ENCODE results near the gene BBS12. TPM values are rescaled to one million over a fixed set of nuclear protein-coding genes. Genes with fewer than 3 reads are reported as not detected.

Gene BBS12
- total RNA-seq, result 1 to 10 TPM; 1.6 to 2.2 TPM

GRCh38 chr4:122732329-122733026, at the start of gene BBS12:
Gene BBS12 (plus strand): TSS chr4:122732704. CDS start chr4:122741893, 9,189 bp downstream.
- Mint-ChIP-seq H3K27ac (peak within 1 kb of the TSS; percentile 90), H3K4me1 (no peaks in the 10 kb centered on the region), H3K27me3 (no peaks in the 10 kb centered on the region), H3K36me3 (ENCODE audit: low read depth) (no peaks in the 10 kb centered on the region), H3K4me3 (peak within 1 kb of the TSS; percentile 88), H3K9me3 (no peaks in the 10 kb centered on the region)
- ATAC-seq (replicated peaks), result peak; percentile 98

DNA sequence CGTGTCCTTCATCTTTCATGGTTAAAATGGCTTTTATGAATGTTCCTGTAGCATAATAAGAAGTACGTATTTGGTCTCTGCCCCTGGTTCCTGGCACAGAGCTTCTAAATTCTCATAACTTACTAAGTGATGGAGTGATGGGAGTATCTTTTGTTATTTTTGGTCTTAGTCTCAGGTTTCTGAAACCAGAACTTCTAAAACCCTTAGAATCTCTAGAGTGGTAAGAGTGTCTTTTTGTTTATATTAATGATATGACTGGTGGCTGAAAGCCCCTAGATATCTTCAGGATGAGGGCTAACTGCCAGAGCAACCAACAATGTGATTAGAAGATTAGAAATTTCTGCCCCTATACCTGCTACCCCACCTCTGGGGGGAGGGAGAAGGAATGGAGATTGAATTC, 45.8 kb upstream of the BBS12 start:
- H3K4me1 Mint-ChIP-seq, result peaks cover 20% of the 10 kb centered on the region

GRCh38 chr4:122687531-122688061, 44.9 kb upstream of the BBS12 start:
- H3K27me3 Mint-ChIP-seq, result peaks cover 3% of the 10 kb centered on the region
- ATAC-seq (replicated peaks), result peak; percentile 40

More for the DNA sequence above, 45.8 kb upstream of the BBS12 start:
- no peaks in the 10 kb centered on the region for H3K36me3 Mint-ChIP-seq (ENCODE audit: low read depth)
- ATAC-seq (replicated peaks), result no peak
- H3K4me3 Mint-ChIP-seq, result no peak overlapping the region
- no peaks in the 10 kb centered on the region for H3K27me3 Mint-ChIP-seq
- no peak overlapping the region for H3K27ac Mint-ChIP-seq
- H3K9me3 Mint-ChIP-seq, result peaks cover 4% of the 10 kb centered on the region

GRCh38 chr4:122688529-122689140, 43.9 kb upstream of the BBS12 start:
- Mint-ChIP-seq H3K27me3 (peaks cover 4% of the 10 kb centered on the region), H3K4me3 (peak overlapping the region; percentile 52), H3K4me1 (peaks cover 20% of the 10 kb centered on the region), H3K36me3 (ENCODE audit: low read depth) (no peaks in the 10 kb centered on the region), H3K9me3 (no peaks in the 10 kb centered on the region), H3K27ac (peak overlapping the region; percentile 31)
- no peak for ATAC-seq (replicated peaks)

More at GRCh38 chr4:122687531-122688061, 44.9 kb upstream of the BBS12 start:
- peaks cover 20% of the 10 kb centered on the region for H3K4me1 Mint-ChIP-seq
- H3K4me3 Mint-ChIP-seq, result peak overlapping the region; percentile 52
- peak overlapping the region; percentile 12 for H3K27ac Mint-ChIP-seq
- peaks cover 4% of the 10 kb centered on the region for H3K9me3 Mint-ChIP-seq
- no peaks in the 10 kb centered on the region for H3K36me3 Mint-ChIP-seq (ENCODE audit: low read depth)

DNA sequence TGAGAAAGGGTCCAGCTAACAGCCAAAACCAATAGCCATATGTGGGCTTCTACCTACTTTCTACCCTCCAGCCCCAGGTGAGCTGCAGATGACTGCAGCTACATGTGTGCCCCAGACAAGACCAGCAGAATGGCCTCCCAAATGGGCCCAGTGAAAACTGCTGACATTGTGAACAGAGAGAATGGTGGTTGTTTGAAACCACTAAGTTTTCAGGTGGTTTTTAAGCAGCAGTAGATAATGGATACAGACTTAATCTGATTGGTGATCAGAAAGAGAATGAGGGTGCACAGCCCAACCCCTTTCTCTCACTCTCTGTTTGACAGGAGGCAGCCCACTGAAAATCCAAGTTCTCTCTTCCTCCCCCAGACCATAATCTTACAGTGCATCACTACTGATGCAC, 42.5 kb upstream of the BBS12 start:
- Mint-ChIP-seq H3K27ac (no peak overlapping the region), H3K9me3 (no peaks in the 10 kb centered on the region), H3K4me3 (peak overlapping the region; percentile 52), H3K36me3 (ENCODE audit: low read depth) (no peaks in the 10 kb centered on the region), H3K27me3 (peaks cover 12% of the 10 kb centered on the region), H3K4me1 (peaks cover 20% of the 10 kb centered on the region)
- ATAC-seq (replicated peaks), result peak; percentile 89

DNA sequence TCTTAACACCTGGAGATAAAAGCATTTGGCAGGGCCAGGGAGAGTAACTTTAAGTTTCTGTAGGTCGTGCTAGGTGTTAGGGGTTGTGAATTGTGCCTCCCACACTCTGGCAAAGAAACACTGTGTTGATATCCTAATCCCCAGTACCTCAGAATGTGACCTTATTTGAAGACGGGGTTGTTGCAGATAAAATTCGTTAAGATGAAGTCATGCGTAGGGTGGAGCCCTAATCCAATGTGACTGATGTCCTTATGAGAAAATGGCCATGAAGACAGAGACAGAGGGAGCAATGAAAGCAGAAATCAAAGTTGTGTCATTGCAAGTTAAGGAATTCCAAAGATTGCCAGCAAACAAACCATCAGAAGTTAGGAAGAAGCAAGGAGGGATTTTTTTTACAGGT, 40.5 kb upstream of the BBS12 start:
- Mint-ChIP-seq H3K4me3 (no peak overlapping the region), H3K27ac (no peak overlapping the region), H3K9me3 (no peaks in the 10 kb centered on the region), H3K27me3 (peaks cover 16% of the 10 kb centered on the region), H3K4me1 (peaks cover 20% of the 10 kb centered on the region), H3K36me3 (ENCODE audit: low read depth) (no peaks in the 10 kb centered on the region)
- ATAC-seq (replicated peaks), result no peak

DNA sequence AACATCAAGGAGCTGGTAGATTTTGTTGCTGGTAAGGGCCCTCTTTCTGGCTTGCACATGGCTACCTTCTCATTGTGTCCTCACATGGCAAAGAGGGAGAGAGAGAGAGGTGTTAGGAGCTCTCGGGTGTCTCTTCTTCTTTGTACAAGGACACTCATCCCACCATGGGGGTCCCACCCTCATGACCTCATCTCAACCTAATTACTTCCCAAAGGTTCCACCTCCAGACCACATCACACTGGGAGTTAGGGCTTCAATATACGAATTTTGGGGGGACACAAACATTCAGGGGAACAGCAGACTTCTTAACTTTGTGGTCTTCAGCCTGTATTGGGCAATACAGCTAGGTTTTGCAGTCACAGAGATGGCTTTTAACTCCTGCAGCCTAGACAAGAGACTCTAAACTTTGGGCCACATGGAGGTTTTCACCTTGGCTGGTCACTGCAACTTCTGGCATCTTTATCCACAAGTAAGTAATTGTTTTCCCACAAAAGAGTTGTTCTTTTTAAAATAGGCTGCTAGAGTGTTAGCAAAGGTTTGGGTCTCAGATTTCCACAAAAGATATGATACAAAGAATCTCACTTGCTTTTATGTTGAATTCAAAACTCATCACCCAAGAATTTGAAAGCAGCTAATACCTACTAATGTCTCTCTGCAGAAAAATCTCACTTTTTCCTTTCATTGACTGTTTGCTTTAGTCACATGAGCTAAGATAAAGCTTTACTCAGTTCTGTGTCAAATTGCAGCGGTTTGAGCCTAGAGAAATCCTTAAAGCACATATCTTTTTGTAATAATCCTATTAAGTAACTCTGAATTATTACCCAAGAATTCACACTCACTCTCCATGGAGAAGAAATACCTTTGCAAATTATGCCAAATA, 39.6 kb upstream of the BBS12 start:
- Mint-ChIP-seq H3K27me3 (peaks cover 16% of the 10 kb centered on the region), H3K36me3 (ENCODE audit: low read depth) (no peaks in the 10 kb centered on the region), H3K4me3 (no peak overlapping the region), H3K27ac (no peak overlapping the region), H3K9me3 (no peaks in the 10 kb centered on the region), H3K4me1 (peaks cover 18% of the 10 kb centered on the region)
- ATAC-seq (replicated peaks), result no peak

DNA sequence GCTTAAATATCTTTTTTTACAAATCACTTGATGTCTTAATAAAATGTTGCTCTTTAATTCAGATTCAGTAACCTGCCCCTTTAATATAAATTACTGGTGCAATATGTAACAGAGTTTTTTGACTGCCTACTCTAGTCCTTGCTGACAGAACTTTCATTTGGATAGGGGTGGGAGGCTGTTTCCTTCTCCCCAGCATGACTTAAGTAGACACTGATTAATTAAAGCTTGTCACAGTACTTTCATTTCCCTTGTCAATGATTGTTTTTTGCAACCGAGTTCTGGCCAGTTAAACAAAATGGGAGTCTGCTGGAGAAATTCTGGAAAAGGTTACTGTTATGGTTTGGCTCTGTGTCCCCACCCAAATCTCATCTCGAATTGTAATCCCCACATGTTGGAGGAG, 37.3 kb upstream of the BBS12 start:
- H3K36me3 Mint-ChIP-seq (ENCODE audit: low read depth), result no peaks in the 10 kb centered on the region
- H3K27ac Mint-ChIP-seq, result no peak overlapping the region
- ATAC-seq (replicated peaks), result no peak
- H3K9me3 Mint-ChIP-seq, result no peaks in the 10 kb centered on the region
- no peak overlapping the region for H3K4me3 Mint-ChIP-seq
- H3K4me1 Mint-ChIP-seq, result peaks cover under 1% of the 10 kb centered on the region
- peaks cover 16% of the 10 kb centered on the region for H3K27me3 Mint-ChIP-seq

DNA sequence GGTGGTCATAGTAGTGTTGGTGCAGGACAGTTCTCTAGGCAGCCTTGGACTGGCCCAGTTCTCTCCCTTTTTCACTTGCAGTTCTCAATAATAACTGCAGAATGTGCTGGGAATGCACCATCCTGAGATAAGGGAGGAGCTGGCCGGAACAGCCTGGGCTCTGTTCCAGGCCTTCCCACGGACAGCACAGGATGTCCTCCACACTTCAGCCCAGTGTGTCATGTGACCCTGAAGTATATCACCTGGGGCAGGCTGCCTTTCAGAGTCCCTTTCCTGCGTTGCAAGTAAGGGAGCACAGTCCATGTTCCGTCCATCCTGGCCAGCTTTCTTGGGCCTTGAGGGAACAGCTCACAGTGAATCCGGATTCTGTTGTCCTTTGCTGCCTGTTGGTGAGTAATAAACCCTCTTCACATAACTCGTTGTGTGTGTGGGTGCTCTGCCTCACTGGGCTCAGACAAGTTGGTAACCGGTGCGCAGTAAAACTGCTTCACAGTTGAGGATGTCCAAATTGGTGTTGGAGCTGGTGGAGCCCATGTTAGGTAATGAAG, 32.3 kb upstream of the BBS12 start:
- Mint-ChIP-seq H3K27me3 (peaks cover 7% of the 10 kb centered on the region), H3K36me3 (ENCODE audit: low read depth) (peaks cover 5% of the 10 kb centered on the region), H3K4me1 (peaks cover 17% of the 10 kb centered on the region), H3K9me3 (peaks cover 9% of the 10 kb centered on the region), H3K27ac (peak overlapping the region; percentile 82), H3K4me3 (peak overlapping the region; percentile 57)
- ATAC-seq (replicated peaks), result peak; percentile 25

DNA sequence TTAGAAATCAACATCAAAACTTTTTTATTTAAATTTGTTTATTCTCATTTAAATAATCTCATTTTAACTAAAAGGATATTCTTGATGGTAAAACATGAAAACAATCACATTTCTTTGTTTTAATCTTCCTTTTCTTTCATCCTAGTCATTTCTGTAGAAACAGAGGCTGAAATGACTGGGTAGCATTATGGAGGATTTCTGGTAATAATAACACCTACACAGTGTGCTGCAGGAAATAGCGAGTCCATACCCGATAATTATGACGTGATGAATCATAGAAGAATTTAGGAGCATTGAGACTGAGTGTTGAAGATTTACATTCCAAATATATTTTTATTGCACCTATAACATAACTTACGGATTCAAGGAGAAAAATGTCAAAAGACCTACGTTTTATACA, 31.4 kb upstream of the BBS12 start:
- Mint-ChIP-seq H3K27me3 (peaks cover 3% of the 10 kb centered on the region), H3K9me3 (peaks cover 9% of the 10 kb centered on the region), H3K36me3 (ENCODE audit: low read depth) (peaks cover 5% of the 10 kb centered on the region), H3K4me1 (peaks cover 24% of the 10 kb centered on the region), H3K27ac (peak overlapping the region; percentile 82), H3K4me3 (peak overlapping the region; percentile 57)
- ATAC-seq (replicated peaks), result peak; percentile 83

- Mint-ChIP-seq H3K4me1 (peaks cover 25% of the 10 kb centered on the region), H3K36me3 (ENCODE audit: low read depth) (peaks cover 5% of the 10 kb centered on the region), H3K27ac (no peak overlapping the region), H3K9me3 (peaks cover 9% of the 10 kb centered on the region), H3K27me3 (peaks cover 3% of the 10 kb centered on the region), H3K4me3 (peak overlapping the region; percentile 57)
- ATAC-seq (replicated peaks), result no peak
Observed at GRCh38 chr4:122701965-122702364, 30.5 kb upstream of the BBS12 start.

- Mint-ChIP-seq H3K4me3 (no peak overlapping the region), H3K36me3 (ENCODE audit: low read depth) (peaks cover 5% of the 10 kb centered on the region), H3K4me1 (peaks cover 25% of the 10 kb centered on the region), H3K27me3 (peaks cover 3% of the 10 kb centered on the region), H3K27ac (no peak overlapping the region), H3K9me3 (peaks cover 9% of the 10 kb centered on the region)
- ATAC-seq (replicated peaks), result no peak
Observed at GRCh38 chr4:122702939-122703338, 29.6 kb upstream of the BBS12 start.

- no peak for ATAC-seq (replicated peaks)
- Mint-ChIP-seq H3K27ac (no peak overlapping the region), H3K9me3 (peaks cover 9% of the 10 kb centered on the region), H3K36me3 (ENCODE audit: low read depth) (peaks cover 5% of the 10 kb centered on the region), H3K4me3 (no peak overlapping the region), H3K27me3 (peaks cover 3% of the 10 kb centered on the region), H3K4me1 (peaks cover 25% of the 10 kb centered on the region)
Observed at GRCh38 chr4:122703868-122704267, 28.6 kb upstream of the BBS12 start.

GRCh38 chr4:122705009-122705408, 27.5 kb upstream of the BBS12 start:
- Mint-ChIP-seq H3K27me3 (peaks cover 3% of the 10 kb centered on the region), H3K27ac (peak overlapping the region; percentile 37), H3K9me3 (peaks cover 9% of the 10 kb centered on the region), H3K4me1 (peaks cover 25% of the 10 kb centered on the region), H3K4me3 (peak overlapping the region; percentile 29), H3K36me3 (ENCODE audit: low read depth) (peaks cover 5% of the 10 kb centered on the region)
- peak; percentile 34 for ATAC-seq (replicated peaks)
